ENCODE measurements around the gene NUBPL.
"Not testable (repeated sequence)": the region's sequence is repeated elsewhere in the genome, so short reads cannot be mapped to it uniquely, and the experiment has no call there.

Gene NUBPL

GRCh38 chr14:31842899-31843298 is 281.7 kb downstream of the NUBPL start:
- TF ChIP-seq CTCF (IDR thresholded peaks at IDR 0.05; ENCODE audit: low read depth, low read length) = no peak
- no peaks in the 10 kb centered on the region for H3K27me3 ChIP-seq (ENCODE audit: insufficient read depth, low read depth, severe bottlenecking)
- DNase-seq = no peak
- H3K9me3 ChIP-seq (ENCODE audit: severe bottlenecking) = no peaks in the 10 kb centered on the region
- no peaks in the 10 kb centered on the region for H3K36me3 ChIP-seq
- no peak overlapping the region for H3K4me3 ChIP-seq (ENCODE audit: low read depth, low read length)
- no peak overlapping the region for H3K27ac ChIP-seq

GRCh38 chr14:31843361-31844091 is 282.3 kb downstream of the NUBPL start:
- no peak for TF ChIP-seq CTCF (IDR thresholded peaks at IDR 0.05; ENCODE audit: low read depth, low read length)
- Histone ChIP-seq H3K4me3 (ENCODE audit: low read depth, low read length) (no peak overlapping the region), H3K36me3 (no peaks in the 10 kb centered on the region), H3K27me3 (ENCODE audit: insufficient read depth, low read depth, severe bottlenecking) (no peaks in the 10 kb centered on the region), H3K9me3 (ENCODE audit: severe bottlenecking) (no peaks in the 10 kb centered on the region), H3K27ac (no peak overlapping the region)
- no peak for DNase-seq

DNA sequence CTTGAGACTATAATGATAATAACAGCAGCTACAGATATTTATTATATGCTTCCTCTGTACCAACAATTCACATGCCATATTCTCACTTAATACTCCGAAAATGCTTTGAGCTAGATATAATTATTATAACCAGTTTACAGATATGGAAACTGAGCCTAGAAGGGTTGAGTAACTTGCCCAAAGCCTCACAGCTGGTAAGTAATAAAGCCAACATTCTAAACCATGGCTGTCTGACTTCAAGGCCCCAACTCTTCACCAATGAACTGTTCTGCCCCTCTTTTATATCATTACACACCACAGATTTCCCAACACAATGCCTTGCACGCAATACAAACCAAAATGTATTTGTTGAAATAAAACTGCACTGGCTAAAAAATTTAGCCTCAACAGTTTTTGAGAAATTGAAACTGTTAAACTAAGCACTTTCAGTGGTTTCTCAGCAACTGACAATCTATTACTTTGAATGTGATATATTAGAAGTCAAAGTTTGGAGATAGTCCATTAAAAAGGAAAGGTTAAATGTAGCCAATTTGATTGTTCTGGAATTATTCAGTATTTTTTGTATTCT is 293.4 kb downstream of the NUBPL start:
- no peaks in the 10 kb centered on the region for H3K36me3 ChIP-seq
- no peak overlapping the region for H3K27ac ChIP-seq
- no peaks in the 10 kb centered on the region for H3K27me3 ChIP-seq (ENCODE audit: insufficient read depth, low read depth, severe bottlenecking)
- no peaks in the 10 kb centered on the region for H3K9me3 ChIP-seq (ENCODE audit: severe bottlenecking)
- no peak overlapping the region for H3K4me3 ChIP-seq (ENCODE audit: low read depth, low read length)
- TF ChIP-seq CTCF (IDR thresholded peaks at IDR 0.05; ENCODE audit: low read depth, low read length) = no peak
- DNase-seq = no peak

DNA sequence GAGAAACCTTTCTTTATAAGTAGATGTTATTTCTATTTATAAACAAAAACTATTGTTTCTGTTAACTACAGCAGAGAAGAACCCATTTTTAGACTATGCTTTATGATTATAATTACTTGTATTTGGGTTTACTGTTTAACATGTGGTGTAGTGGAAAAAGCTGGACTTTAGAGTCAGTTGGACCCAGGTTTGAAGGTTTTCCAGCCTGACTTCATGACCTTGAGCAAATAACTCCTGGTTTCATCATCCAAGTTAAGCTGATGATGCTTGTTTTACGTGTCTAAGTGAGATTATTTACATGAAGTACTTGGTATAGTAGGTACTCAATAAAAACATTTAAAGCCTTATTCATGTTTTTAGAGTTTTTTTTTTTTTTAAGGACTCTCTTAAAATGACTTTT is 294.1 kb downstream of the NUBPL start:
- H3K9me3 ChIP-seq (ENCODE audit: severe bottlenecking) = no peaks in the 10 kb centered on the region
- H3K27ac ChIP-seq = no peak overlapping the region
- TF ChIP-seq CTCF (IDR thresholded peaks at IDR 0.05; ENCODE audit: low read depth, low read length) = no peak
- H3K4me3 ChIP-seq (ENCODE audit: low read depth, low read length) = no peak overlapping the region
- no peak for DNase-seq
- H3K36me3 ChIP-seq = no peaks in the 10 kb centered on the region
- H3K27me3 ChIP-seq (ENCODE audit: insufficient read depth, low read depth, severe bottlenecking) = no peaks in the 10 kb centered on the region

DNA sequence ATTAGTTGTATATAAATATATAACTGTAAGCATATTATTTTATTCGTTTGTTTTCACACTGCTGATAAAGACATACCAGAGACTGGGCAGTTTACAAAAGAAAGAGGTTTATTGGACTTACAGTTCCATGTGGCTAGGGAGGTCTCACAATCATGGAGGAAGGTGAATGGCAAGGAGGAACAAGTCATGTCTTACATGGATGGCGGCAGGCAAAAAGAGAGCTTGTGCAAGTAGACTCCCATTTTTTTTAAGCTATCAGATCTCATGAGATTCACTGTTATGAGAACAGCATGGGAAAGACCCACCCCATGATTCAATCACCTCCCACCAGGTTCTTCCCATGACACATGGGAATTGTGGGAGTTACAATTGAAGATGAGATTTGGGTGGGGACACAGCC is 294.8 kb downstream of the NUBPL start:
- not testable (repeated sequence) for H3K9me3 ChIP-seq (ENCODE audit: severe bottlenecking); H3K4me3 ChIP-seq (ENCODE audit: low read depth, low read length); H3K27ac ChIP-seq; H3K36me3 ChIP-seq; H3K27me3 ChIP-seq (ENCODE audit: insufficient read depth, low read depth, severe bottlenecking); DNase-seq

DNA sequence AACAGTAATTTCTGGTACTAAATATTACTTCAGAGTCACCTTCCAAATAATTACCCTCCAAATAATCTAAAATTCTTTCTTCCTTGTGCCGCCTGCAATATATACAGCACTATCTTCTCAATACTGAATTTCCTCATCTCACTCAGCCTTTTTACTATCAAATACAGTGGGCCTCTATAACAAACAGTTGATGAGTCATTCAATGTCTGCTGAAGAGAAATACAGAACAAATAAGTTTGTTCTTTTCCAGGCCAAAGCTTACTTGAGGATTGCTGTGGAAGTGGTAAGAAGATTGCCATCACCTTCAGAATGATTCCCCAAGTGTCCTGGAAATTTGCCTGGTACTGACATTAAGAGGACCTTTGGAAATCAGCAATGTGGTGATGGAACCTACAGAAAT is 297.7 kb downstream of the NUBPL start:
- no peaks in the 10 kb centered on the region for H3K36me3 ChIP-seq

More for the DNA sequence above, 297.7 kb downstream of the NUBPL start:
- no peaks in the 10 kb centered on the region for H3K27me3 ChIP-seq (ENCODE audit: insufficient read depth, low read depth, severe bottlenecking)
- TF ChIP-seq CTCF (IDR thresholded peaks at IDR 0.05; ENCODE audit: low read depth, low read length) = no peak
- H3K27ac ChIP-seq = no peak overlapping the region
- H3K4me3 ChIP-seq (ENCODE audit: low read depth, low read length) = no peak overlapping the region
- DNase-seq = no peak
- no peaks in the 10 kb centered on the region for H3K9me3 ChIP-seq (ENCODE audit: severe bottlenecking)
